NCI-H2081 (cell line): ENCODE results near the gene BBOX1.
"Not testable (repeated sequence)": the region's sequence is repeated elsewhere in the genome, so short reads cannot be mapped to it uniquely, and the experiment has no call there.

ENCODE experiments used
- DNase-seq, 2 experiments: peaks; one replicate each; lab custom pipeline; 2025; lab: John Stamatoyannopoulos, UW

The BBOX1 gene

GRCh38 chr11:27129686-27130085 is 89.1 kb downstream of the BBOX1 start:
- DNase-seq = no peak

- DNase-seq = no peak
These were observed 90.2 kb downstream of the BBOX1 start for GRCh38 chr11:27130806-27131205.

GRCh38 chr11:27135924-27136329 is 95.3 kb downstream of the BBOX1 start:
- DNase-seq = not testable (repeated sequence)

GRCh38 chr11:27138716-27139115 is 98.1 kb downstream of the BBOX1 start:
- no peak for DNase-seq

GRCh38 chr11:27139742-27140367 is 99.2 kb downstream of the BBOX1 start:
- peak in 1 of 2 experiments; percentile 32 for DNase-seq

GRCh38 chr11:27141576-27141975 is 101.0 kb downstream of the BBOX1 start:
- DNase-seq = no peak

DNA sequence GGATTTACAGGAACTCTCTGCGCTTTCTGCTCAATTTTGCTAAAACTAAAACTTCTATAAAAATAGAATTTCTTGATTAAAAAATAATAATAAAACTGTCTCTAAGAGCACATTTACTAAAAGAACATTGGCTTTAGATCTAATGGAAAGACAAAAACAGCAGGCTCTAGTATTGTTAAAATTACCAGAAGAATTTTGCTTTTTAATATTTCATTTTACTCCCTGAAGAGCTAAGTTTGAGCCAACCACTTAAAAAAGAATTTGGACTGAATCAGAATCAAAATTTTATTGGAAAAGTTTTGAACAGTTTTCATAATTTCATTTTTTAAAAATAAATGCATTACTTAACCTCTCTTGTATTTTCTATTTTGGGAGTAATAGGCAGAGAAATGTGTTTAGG is 107.3 kb downstream of the BBOX1 start:
- no peak for DNase-seq

GRCh38 chr11:27148506-27148905 is 107.9 kb downstream of the BBOX1 start:
- DNase-seq = no peak

DNA sequence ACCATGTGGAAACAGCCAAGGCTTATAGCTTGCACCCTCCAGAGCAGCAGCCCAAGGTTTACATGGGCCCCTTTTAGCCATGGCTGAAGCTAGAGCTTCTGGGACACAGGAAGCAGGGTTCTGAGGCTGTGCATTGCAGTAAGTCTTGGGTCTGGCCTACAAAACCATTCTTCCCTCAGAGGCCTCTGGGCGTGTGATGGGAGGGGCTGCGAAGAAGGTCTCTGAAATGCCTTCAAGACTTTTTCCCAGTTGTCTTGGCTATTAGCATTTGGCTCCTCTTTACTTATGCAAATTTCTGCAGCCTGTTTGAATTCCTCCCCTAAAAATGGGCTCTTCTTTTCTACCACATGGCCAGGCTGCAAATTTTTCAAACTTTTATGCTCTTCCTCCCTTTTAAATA is 109.5 kb downstream of the BBOX1 start:
- DNase-seq = no peak

DNA sequence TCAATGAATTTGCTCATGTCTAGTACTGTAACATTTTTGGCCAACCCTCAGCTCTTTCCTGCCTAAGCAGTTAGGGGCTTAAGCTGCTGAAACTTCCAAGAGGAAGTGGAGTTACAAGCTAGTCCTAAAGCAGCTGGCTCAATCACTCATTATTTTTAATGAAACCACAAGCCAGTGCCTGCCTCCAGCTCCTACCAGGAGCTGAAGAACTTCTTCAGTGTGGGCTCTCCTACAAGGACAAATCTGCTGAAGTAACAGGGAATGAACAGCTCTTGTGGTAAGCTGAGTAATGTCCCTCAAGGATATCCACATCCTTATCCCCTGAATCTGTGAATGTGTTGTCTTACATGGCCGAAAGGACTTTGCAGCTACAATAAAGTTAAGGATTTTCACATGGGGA is 112.5 kb downstream of the BBOX1 start:
- no peak for DNase-seq

GRCh38 chr11:27158456-27159334 is 118.1 kb downstream of the BBOX1 start:
- DNase-seq = peak; percentile 24 to 58

GRCh38 chr11:27159335-27159679 is 118.7 kb downstream of the BBOX1 start:
- no peak for DNase-seq

GRCh38 chr11:27161071-27161470 is 120.5 kb downstream of the BBOX1 start:
- no peak for DNase-seq

DNA sequence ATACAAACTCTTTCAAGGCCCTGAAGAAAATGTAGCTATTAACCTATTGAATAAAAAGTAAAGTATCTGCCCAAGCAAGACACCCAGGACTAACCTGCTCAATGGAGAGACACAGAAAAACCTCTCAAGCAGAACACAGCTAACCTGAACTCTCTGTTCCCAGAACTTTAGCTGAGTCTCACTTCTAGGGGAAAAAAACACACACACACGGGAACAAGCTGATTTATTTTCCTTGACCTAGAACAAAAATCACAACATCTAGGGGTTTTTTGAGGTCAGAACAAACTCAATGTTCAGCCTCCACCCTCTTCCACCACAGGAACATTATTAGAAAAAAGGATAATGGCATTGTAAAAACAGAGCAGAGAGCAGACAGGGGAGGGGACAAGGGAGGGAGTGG is 121.6 kb downstream of the BBOX1 start:
- no peak for DNase-seq

GRCh38 chr11:27166130-27166529 is 125.5 kb downstream of the BBOX1 start:
- no peak for DNase-seq

GRCh38 chr11:27171376-27171958 is 130.9 kb downstream of the BBOX1 start:
- DNase-seq = no peak

DNA sequence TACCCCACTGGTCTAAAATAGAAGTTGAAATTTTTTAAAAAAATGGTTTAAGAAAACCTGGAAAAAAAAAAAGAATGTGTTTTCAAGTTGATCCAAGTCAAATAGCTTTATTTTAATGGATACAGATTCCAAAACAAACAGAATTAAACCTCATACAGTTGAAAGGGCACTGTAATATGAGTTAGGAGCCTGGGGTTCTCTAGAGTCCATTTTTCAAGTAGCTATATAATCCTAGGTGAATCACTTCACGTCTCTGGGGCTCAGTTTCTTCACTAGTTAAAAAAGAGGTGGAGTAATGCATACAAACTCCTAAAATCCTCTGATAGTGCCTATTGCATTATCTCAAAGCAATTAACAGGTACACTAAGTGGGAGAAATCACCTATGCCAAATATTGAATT is 132.9 kb downstream of the BBOX1 start:
- DNase-seq = no peak

GRCh38 chr11:27174021-27174420 is 133.4 kb downstream of the BBOX1 start:
- peak in 1 of 2 experiments; percentile 48 for DNase-seq

- no peak for DNase-seq
These were observed 134.1 kb downstream of the BBOX1 start for GRCh38 chr11:27174672-27175210.

DNA sequence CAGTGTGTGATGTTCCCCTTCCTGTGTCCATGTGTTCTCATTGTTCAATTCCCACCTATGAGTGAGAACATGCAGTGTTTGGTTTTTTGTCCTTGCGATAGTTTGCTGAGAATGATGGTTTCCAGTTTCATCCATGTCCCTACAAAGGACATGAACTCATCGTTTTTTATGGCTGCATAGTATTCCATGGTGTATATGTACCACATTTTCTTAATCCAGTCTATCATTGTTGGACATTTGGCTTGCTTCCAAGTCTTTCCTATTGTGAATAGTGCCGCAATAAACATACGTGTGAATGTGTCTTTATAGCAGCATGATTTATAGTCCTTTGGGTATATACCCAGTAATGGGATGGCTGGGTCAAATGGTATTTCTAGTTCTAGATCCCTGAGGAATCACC is 134.9 kb downstream of the BBOX1 start:
- DNase-seq = not testable (repeated sequence)
